Osteoblast (primary cell): Measurements from ENCODE around the gene PAX5. TPM values are rescaled to one million over a fixed set of nuclear protein-coding genes. Genes with fewer than 3 reads are reported as not detected.

ENCODE experiments used
- DNase-seq: peaks from one replicate; pipeline ENCODE4 v3.0.0; 2011; ENCODE audit warnings: low spot score, mixed read lengths; ENCODE audit not compliant: insufficient read length; ENCODE audit errors: missing footprints
- H2AFZ ChIP-seq: 2 replicates; pipeline ENCODE4 v1.6.0; 2011; ENCODE audit warnings: mild to moderate bottlenecking, low read length
- H3K27ac ChIP-seq: 2 replicates; pipeline ENCODE4 v1.5.1; 2011; ENCODE audit warnings: mild to moderate bottlenecking, low read depth, low read length, moderate library complexity
- H3K27me3 ChIP-seq: 2 replicates; pipeline ENCODE4 v1.6.0; 2012; ENCODE audit warnings: mild to moderate bottlenecking, control low read depth, inconsistent platforms, low read length, moderate library complexity; ENCODE audit not compliant: insufficient read depth
- H3K36me3 ChIP-seq: 2 replicates; pipeline ENCODE4 v1.5.1; 2011; ENCODE audit warnings: mild to moderate bottlenecking, low read length, control low read depth, moderate library complexity; ENCODE audit not compliant: insufficient read depth
- H3K4me1 ChIP-seq: 2 replicates; pipeline ENCODE4 v1.5.1; 2011; ENCODE audit warnings: mild to moderate bottlenecking, low read length, control low read depth, moderate library complexity; ENCODE audit not compliant: insufficient read depth
- H3K4me2 ChIP-seq: 2 replicates; pipeline ENCODE4 v1.6.0; 2011; ENCODE audit warnings: mild to moderate bottlenecking, low read length; ENCODE audit not compliant: insufficient read depth
- H3K4me3 ChIP-seq: fragments of 200-600 bp; sonication (generic); 3 replicates; pipeline ENCODE4 v1.5.1; 2012; ENCODE audit warnings: mild to moderate bottlenecking, low read length, inconsistent platforms; ENCODE audit not compliant: insufficient read depth
- H3K79me2 ChIP-seq: 2 replicates; pipeline ENCODE4 v1.6.0; 2012; ENCODE audit warnings: mild to moderate bottlenecking, low read length, control low read depth, inconsistent platforms; ENCODE audit not compliant: insufficient read depth
- H3K9me3 ChIP-seq: 2 replicates; pipeline ENCODE4 v1.5.1; 2011; ENCODE audit warnings: low read depth, low read length, control low read depth
- H4K20me1 ChIP-seq: 2 replicates; pipeline ENCODE4 v1.6.0; 2012; ENCODE audit warnings: mild to moderate bottlenecking, low read length, control low read depth; ENCODE audit not compliant: insufficient read depth
- CTCF ChIP-seq: IDR thresholded peaks from 2 replicates; pipeline ENCODE4 v1.5.1; 2011; ENCODE audit warnings: mild to moderate bottlenecking, low read depth, low read length, moderate library complexity; ENCODE audit errors: extremely low read depth
- total RNA-seq: library from RNA; depleted of rRNA; stranded (reverse); fragments of >200 nt; gene quantifications from 2 replicates; pipeline ENCODE4 v1.2.3, GENCODE V29; 2012

The PAX5 gene
- total RNA-seq, 1 donor = not detected

GRCh38 chr9:36868586-36869282, 165.3 kb downstream of the PAX5 start:
- Histone ChIP-seq H4K20me1 (no peaks in the 10 kb centered on the region), H3K4me2 (no peak overlapping the region), H3K9me3 (no peaks in the 10 kb centered on the region), H2AFZ (no peak overlapping the region), H3K79me2 (no peaks in the 10 kb centered on the region), H3K4me1 (no peaks in the 10 kb centered on the region), H3K4me3 (no peak overlapping the region), H3K36me3 (no peaks in the 10 kb centered on the region), H3K27me3 (peaks cover 49% of the 10 kb centered on the region), H3K27ac (no peak overlapping the region)
- no peak for TF ChIP-seq CTCF
- no peak for DNase-seq

- Histone ChIP-seq H3K36me3 (no peaks in the 10 kb centered on the region), H3K27ac (no peak overlapping the region), H3K9me3 (no peaks in the 10 kb centered on the region), H3K4me1 (no peaks in the 10 kb centered on the region), H3K4me2 (no peak overlapping the region), H2AFZ (no peak overlapping the region), H4K20me1 (no peaks in the 10 kb centered on the region), H3K4me3 (no peak overlapping the region), H3K27me3 (peaks cover 54% of the 10 kb centered on the region), H3K79me2 (no peaks in the 10 kb centered on the region)
- no peak for TF ChIP-seq CTCF
- DNase-seq = no peak
Measured at GRCh38 chr9:36867672-36868471, 166.2 kb downstream of the PAX5 start.

GRCh38 chr9:36867241-36867640, 166.8 kb downstream of the PAX5 start:
- H4K20me1 ChIP-seq = no peaks in the 10 kb centered on the region
- TF ChIP-seq CTCF = no peak
- no peaks in the 10 kb centered on the region for H3K36me3 ChIP-seq
- H3K4me3 ChIP-seq = no peak overlapping the region
- no peaks in the 10 kb centered on the region for H3K79me2 ChIP-seq
- DNase-seq = peak; percentile 19
- no peak overlapping the region for H2AFZ ChIP-seq
- H3K27me3 ChIP-seq = peaks cover 50% of the 10 kb centered on the region
- no peaks in the 10 kb centered on the region for H3K4me1 ChIP-seq
- no peaks in the 10 kb centered on the region for H3K9me3 ChIP-seq
- no peak overlapping the region for H3K4me2 ChIP-seq
- H3K27ac ChIP-seq = no peak overlapping the region

- no peaks in the 10 kb centered on the region for H3K9me3 ChIP-seq
- no peak overlapping the region for H3K27ac ChIP-seq
- TF ChIP-seq CTCF = peak; percentile 20
- peaks cover 47% of the 10 kb centered on the region for H3K27me3 ChIP-seq
- H3K4me3 ChIP-seq = no peak overlapping the region
- peak; percentile 30 for DNase-seq
- H3K4me1 ChIP-seq = no peaks in the 10 kb centered on the region
- H3K36me3 ChIP-seq = no peaks in the 10 kb centered on the region
- H2AFZ ChIP-seq = no peak overlapping the region
- H3K79me2 ChIP-seq = no peaks in the 10 kb centered on the region
- H4K20me1 ChIP-seq = no peaks in the 10 kb centered on the region
- H3K4me2 ChIP-seq = no peak overlapping the region
Measured at GRCh38 chr9:36866840-36867239, 167.2 kb downstream of the PAX5 start.
